ENCODE data around the gene PDLIM7. TPM values are rescaled to one million over a fixed set of nuclear protein-coding genes. Genes with fewer than 3 reads are reported as not detected.

Gene PDLIM7
- total RNA-seq, 1 experiment from 2014 or later: 400 TPM

- TF ChIP-seq CTCF (IDR thresholded peaks at IDR 0.05; ENCODE audit: unreplicated experiment): no peak
- Mint-ChIP-seq H3K4me3 (ENCODE audit: low read depth, unreplicated experiment) (peak overlapping the region; percentile 76), H3K9me3 (ENCODE audit: low read depth, unreplicated experiment) (no peaks in the 10 kb centered on the region), H3K27ac (ENCODE audit: unreplicated experiment) (peak overlapping the region; percentile 18), H3K36me3 (ENCODE audit: insufficient read depth, unreplicated experiment) (peaks cover 83% of the 10 kb centered on the region), H3K4me1 (ENCODE audit: low read depth, unreplicated experiment) (peaks cover 27% of the 10 kb centered on the region), H3K27me3 (ENCODE audit: unreplicated experiment) (no peaks in the 10 kb centered on the region)
- intact Hi-C loops (cut with micrococcal nuclease; ENCODE audit: unreplicated experiment): no loop called here
- peak; percentile 63 for DNase-seq
- CTCF ChIA-PET: interaction anchor here (1.1 to 2.4 kb wide), 6 partner anchors 15 to 71 kb away, joined by 4 to 11 read pairs (median 6); partner anchors contain the start of gene PDLIM7
- BruUV-seq (replicated peaks): no TSS peak
These were observed 24.7 kb downstream of the PDLIM7 start for GRCh38 chr5:177472460-177473442.

GRCh38 chr5:177471610-177472356, 25.6 kb downstream of the PDLIM7 start:
- Mint-ChIP-seq H3K9me3 (ENCODE audit: low read depth, unreplicated experiment) (no peaks in the 10 kb centered on the region), H3K4me3 (ENCODE audit: low read depth, unreplicated experiment) (peak overlapping the region; percentile 76), H3K27me3 (ENCODE audit: unreplicated experiment) (no peaks in the 10 kb centered on the region), H3K4me1 (ENCODE audit: low read depth, unreplicated experiment) (peaks cover 26% of the 10 kb centered on the region), H3K36me3 (ENCODE audit: insufficient read depth, unreplicated experiment) (peaks cover 87% of the 10 kb centered on the region), H3K27ac (ENCODE audit: unreplicated experiment) (peak overlapping the region; percentile 18)
- CTCF ChIA-PET: interaction anchor here (1.4 to 2.4 kb wide), 5 partner anchors 17 to 70 kb away, joined by 4 to 11 read pairs (median 7); partner anchors contain the start of gene PDLIM7
- BruUV-seq (replicated peaks): TSS peak; percentile 85
- intact Hi-C loops (cut with micrococcal nuclease; ENCODE audit: unreplicated experiment): no loop called here
- no peak for TF ChIP-seq CTCF (IDR thresholded peaks at IDR 0.05; ENCODE audit: unreplicated experiment)
- no peak for DNase-seq

GRCh38 chr5:177470759-177471536, 26.5 kb downstream of the PDLIM7 start:
- peak; percentile 40 for DNase-seq
- no peaks in the 10 kb centered on the region for H3K9me3 Mint-ChIP-seq (ENCODE audit: low read depth, unreplicated experiment)
- peaks cover 26% of the 10 kb centered on the region for H3K4me1 Mint-ChIP-seq (ENCODE audit: low read depth, unreplicated experiment)
- peak overlapping the region; percentile 76 for H3K4me3 Mint-ChIP-seq (ENCODE audit: low read depth, unreplicated experiment)
- H3K27ac Mint-ChIP-seq (ENCODE audit: unreplicated experiment): no peak overlapping the region
- TSS peak; percentile 26 for BruUV-seq (replicated peaks)
- peaks cover 86% of the 10 kb centered on the region for H3K36me3 Mint-ChIP-seq (ENCODE audit: insufficient read depth, unreplicated experiment)
- CTCF ChIA-PET: interaction anchor here (1.6 to 2.4 kb wide), 3 partner anchors 25 to 69 kb away, joined by 5 to 11 read pairs (median 10); partner anchors contain the start of gene PDLIM7
- H3K27me3 Mint-ChIP-seq (ENCODE audit: unreplicated experiment): no peaks in the 10 kb centered on the region
- intact Hi-C loops (cut with micrococcal nuclease; ENCODE audit: unreplicated experiment): no loop called here
- no peak for TF ChIP-seq CTCF (IDR thresholded peaks at IDR 0.05; ENCODE audit: unreplicated experiment)
